Kasumi-1 (cell line): ENCODE results near the gene SNX19.
"Not testable (repeated sequence)": the region's sequence is repeated elsewhere in the genome, so short reads cannot be mapped to it uniquely, and the experiment has no call there.

ENCODE experiments used
- DNase-seq, 2 experiments: peaks; one replicate each; lab custom pipeline; 2025; lab: John Stamatoyannopoulos, UW

SNX19 gene

DNA sequence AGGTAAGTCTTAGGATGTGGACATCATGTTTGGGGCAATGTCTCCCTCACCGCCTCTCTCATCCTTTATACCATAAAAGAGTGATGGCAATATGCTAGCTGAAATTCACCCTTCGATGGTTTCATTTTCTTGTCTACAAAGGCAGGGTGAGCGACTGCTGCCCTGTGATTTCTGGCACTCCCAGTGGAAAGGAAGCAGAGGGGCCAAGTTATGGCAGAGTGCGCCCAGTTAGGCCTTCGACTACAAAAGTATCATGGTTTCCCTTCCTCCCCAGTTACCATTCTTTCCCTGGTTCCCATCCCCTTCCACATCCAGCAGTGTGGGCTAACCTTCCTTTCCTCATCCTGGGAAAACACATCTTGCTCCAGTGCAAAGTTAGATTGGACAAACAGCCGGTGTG is 43.8 kb downstream of the SNX19 start:
- DNase-seq = no peak

DNA sequence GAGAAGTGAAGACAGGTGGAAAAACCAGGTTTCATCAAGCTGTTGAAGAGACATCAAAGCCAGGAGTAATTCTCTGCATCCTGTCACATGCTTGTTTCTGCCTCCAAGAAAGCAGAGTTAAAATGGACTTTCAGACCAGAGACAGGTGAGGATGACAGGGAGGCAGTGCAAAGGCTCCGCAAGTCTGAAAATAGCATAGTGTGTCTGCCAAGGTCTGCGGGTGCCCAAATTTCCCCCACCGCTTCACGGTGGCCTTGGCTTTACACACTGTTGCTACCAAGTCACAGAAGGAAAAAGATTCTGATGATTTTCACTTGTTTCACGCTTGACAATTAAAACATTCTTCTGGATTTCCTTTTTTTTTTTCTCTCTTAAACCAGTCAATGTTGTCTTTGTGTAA is 44.2 kb downstream of the SNX19 start:
- DNase-seq = no peak

DNA sequence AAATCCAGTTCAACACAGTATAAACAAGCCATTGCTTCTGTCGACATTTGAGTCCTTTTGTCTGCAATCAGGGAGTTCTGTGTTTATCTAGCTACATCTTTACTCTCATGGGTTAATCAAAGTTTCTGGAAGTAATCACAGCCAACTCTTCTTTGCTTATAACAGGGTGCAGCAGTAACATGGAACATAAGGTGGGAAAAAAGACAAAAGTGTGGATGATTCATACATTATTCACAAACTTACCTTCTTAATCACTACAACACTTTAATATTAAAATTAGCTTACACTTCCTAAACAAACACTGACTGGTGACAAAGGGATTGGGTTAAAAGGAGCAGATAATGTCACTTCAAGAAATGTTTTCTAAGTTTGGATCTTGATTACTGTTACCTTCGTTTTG is 44.7 kb downstream of the SNX19 start:
- DNase-seq = no peak

DNA sequence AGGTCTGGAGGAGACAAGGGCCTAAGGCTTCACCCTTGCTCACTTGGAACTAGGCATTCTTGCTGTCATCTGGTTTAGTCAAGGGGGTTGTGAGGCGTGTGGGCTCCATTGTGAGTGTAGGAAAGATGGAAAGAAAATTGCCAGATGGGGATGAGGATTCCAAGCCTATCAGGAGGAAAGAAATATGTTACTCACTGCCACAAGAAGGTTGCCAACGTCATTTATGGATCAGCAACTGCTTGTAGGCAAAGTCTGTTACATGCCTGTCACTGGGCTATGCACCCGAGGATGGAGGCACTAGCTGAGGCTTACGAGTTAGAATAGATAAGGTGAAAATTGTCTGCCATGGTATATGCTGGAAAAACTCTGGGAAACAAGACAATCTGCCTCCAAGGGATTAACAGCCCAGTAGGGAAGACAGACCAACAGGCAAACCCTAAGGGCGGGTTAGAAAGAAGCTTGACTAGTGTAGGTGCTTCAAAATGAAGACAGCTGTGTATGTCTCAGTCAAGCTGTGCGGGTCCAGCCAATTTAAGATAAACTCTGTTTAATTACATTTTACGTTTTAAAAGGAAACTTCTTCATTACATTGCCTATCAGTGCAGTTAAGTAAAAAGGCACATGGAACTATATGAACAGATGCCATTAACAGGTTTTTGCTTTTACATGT is 47.4 kb downstream of the SNX19 start:
- no peak for DNase-seq

DNA sequence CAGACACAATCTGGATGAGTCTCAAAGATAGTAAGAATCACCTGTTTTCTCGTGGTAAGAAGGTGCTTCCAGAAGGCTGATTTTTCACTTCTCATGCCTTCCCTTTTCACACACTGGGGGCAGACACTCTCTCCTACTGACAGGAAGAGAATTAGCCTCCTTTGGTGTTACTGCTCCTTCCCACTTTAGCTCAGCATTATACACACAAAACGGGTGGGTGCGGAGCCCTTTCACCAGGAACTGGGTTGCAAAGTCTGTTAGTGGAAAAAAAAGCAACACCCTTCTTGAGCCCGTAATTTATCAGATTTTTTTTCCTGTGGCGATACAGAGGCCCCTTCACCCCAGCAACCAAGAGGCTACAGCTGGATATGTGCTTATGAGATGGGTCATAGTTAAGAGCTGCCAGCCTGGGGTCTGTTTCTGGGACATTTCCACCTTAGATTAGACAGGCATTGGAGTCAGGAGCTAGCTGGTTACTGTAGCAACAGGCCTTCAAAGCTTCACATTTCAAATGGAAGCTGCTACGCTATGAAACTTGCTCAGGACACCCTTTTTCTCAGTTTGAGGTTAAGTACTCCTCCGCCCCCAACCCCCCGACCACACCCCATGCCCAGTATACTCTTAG is 48.1 kb downstream of the SNX19 start:
- no peak for DNase-seq

DNA sequence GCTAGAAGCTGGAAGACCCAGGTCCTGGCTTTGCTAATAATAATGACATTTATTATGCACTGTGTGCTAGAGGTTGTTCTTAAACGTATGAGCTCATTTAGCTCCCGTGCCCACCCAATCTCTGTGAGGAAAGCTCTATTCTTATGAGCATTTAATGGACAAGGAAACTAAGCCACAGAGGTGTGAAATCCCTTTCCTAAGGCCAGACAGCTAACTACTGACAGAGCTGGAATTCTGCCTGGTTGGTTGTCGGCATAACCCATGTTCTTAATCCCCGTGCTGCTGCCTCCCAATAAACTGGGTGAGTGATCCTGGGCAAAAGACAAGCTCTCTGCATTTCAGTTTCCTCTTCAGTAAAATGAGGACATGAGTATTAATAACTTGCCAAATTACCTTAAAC is 49.4 kb downstream of the SNX19 start:
- no peak for DNase-seq

DNA sequence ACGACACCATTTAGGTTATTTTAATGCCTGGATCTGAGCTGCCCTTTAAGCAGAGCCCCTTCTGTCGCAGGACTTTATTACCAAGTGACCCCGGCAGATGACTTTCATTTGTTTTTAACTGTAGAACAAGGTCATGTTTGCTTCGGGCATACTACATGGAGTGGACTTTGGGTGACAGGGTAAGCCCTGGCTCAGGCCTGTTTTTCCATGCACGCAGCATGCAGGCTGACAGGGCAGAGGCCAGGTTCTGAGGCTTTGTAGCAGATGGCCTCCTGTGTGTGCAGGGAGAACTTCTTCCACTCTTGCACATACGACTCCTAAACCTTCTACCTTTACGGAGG is 50.5 kb downstream of the SNX19 start:
- no peak for DNase-seq

DNA sequence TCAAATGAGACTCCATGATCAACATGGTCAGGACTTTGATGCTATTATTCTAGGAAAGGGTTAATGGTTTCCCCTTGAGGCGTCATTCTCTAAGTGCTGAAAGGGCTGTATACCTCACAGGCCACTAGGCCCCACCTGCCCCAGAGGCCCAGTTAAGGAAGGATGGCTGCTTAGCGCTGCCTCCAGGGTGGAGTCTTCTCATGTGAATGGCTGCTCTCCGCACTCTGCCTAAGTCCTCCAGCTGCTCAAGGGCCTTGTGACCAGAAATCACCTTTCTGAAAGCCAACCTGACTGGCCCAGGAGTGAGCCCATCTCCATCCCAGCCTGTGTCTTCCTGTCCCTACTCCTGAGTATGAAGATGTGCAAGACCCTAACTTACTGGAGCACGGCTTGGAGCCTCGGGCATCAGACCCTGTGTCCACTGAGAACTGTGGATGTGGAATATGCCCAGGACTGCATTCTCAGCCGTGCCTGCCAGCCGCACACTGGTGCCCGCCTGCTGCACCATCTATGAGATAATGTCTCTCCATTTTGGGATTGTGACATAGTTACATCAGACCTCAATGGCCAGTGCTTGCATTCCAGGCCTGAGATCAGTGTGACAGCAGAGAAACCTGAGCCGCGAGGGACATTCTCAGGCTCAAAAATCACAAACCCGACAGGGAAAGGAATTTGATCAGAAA is 51.0 kb downstream of the SNX19 start:
- no peak for DNase-seq

DNA sequence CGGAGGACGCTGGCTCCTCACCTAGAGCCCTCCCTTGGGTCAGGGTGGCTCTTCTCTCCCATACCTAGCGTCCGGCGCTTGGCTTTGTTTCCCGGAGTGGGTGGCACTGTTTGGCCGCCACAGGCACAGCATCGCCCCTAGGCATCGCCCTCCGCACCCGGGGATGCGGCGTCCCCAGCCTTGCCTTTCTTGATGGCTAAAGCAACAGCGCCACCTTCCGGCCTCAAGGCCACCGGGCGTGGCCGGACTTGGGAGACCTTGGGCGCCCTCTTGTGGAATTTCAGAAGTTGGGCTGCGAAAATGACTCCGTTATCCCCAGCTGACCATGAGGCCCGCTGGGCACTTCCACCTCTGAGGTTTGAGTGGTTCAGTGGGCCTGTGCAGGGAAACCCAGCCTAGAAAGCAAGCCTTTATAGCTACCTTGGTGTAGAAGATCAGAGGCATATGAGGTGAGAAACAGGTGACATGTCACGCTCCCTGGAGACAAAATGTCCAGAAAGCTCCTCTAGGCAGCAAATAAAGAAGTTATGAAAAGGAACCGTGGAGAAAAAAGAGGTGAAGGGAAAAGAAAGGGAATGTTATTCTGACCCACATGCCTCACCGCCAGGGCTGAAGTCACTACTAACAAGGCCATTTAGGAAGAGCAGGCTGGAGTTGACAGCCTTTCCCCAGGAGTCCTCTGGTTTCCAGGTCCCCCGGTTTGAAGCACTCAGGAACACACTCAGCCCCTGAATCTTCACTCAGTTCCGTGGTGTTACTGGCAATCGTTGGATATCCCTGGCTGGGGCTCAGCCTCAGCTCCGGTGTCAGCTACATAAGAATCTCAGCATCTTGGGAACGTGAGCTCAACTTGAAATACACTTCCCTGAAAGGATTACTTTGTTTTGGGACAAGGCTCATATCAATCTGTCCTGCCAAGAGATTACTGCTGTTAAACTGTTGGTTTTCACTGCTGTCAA is 54.1 kb downstream of the SNX19 start:
- peak; percentile 74 to 76 for DNase-seq

DNA sequence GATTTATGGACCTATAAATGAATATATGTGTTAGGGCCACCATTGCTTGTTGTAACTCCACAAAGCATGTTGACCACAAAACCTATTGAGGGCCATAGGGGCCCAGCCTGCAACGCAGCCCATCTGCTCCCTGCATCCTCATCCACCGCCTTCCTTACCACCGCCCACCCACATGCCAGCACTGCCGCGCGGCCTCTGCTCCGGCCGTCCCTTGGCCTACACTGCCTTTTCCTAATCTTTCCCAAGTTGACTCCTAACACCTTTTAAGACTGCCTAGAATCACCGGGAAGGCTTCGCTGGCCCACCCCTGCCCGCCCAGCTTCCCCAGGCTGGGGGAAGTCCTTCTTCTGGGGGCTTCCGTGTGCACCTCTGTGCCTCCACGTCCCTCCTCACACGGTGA is 55.0 kb downstream of the SNX19 start:
- DNase-seq = no peak

DNA sequence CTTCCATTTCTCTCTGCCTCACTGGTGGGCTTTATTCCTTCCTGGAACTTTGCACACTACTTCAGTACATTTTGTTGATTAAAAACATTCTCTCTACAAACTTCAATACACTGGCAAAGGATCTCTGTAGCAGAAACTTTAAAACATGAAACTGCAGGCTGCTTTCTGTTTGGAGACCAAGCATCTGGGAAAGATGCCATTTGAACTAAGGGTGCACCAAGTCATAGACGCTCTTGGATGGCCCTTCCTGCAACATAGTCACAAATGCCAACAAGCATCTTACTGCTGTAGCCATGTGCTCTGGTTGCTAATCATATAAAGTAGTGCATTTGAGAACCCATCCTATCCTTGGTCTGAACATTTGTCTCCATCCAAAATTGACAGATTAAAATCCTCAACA is 56.4 kb downstream of the SNX19 start:
- DNase-seq = no peak

DNA sequence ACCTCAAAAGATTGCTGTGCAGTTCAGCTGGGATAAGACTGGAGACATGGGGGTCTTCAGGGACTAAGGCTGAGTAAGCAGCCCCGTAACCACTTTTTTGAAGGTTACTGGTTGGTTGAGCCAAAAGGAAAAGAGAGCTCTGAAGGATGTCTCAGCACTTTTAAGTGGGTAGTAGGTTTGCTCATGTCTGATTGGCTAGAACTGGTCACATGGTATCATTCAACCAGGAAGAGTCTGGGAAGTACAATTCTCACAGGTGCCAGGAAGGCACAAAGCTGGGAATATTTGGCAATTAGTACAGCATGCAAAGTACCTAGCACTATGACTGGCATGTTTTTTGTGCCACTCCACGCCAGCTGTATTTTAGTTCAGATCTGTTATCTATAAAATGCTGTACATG is 58.1 kb downstream of the SNX19 start:
- DNase-seq = no peak

DNA sequence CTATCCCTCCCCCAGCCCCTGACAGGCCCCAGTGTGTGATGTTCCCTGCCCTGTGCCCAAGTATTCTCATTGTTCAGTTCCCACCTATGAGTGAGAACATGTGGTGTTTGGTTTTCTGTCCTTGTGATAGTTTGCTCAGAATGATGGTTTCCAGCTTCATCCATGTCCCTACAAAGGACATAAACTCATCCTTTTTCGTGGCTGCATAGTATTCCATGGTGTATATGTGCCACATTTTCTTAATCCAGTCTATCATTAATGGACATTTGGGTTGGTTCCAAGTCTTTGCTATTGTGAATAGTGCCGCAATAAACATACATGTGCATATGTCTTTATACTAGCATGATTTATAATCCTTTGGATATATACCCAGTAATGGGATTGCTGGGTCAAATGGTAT is 60.6 kb downstream of the SNX19 start:
- not testable (repeated sequence) for DNase-seq

DNA sequence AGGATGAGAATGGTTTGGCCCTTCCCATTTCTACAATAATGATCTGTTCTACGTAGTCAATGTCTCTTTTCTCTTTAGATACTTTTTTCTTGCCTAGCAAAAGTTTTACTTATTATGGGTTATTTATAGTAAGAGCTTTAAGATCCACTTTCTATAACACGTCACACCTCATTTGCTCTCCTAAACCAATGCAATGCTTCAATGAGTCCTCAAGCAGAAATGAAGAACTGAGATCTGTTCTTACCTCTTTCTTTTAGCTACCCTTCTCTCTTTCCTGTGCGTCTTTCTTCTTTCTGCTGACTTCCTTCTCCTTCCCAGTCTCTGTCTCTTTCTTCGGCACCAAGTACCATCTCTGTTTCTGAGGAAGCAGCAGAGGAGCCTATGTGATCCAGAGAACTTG is 61.8 kb downstream of the SNX19 start:
- DNase-seq = no peak

DNA sequence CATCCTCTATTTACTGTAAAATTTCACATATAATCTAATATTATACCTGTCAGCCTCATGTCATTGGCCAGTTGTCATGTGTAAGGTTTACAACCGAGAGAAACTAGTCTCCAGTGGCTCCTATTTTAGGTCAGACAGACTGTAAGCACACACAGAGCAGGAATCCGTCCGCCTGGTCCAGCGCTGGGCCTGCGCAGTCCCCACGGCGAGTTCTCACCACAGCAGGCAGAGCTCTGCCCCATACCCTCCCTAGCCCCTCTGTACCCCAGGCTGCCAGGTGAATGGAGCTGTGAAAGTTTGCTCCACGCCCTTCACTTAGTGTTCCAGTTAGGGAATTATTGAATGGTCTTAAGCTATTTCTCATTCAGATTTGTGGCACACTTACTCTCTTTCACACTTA is 63.7 kb downstream of the SNX19 start:
- DNase-seq = no peak

DNA sequence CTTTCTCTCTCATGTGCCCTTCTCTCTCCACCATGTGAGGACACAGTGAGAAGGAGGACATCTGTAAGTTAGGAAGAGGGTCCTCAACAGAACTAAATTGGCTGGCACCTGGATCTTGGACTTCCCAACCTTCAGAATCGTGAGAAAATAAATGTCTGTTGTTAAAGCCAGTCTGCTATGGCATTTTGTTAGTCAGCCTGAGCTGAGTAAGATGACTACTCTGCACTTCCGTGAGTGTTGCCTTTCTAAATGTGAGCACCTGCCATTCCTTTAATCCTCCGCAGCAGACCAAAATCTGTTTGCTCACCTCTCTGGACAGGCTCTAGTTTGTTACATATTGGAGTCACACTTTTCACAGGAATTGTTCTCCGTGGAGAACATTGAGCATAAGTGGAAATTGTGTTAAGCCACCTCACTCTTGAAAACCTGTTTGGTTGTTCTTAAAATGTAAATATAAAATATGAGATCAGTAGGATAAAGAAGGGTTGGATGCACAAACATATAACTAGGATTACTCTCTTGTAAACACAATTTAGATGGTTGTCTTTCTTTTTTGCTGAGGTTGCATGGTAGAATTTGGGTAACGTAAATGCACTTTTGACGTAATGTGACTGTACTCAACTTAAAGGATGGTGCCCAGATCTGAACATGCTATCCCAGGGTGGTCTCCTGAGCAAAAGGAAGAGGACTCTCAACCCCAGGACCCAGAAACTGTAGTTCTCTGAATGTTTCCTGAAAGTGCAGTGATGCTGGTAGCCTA is 65.9 kb downstream of the SNX19 start:
- no peak for DNase-seq

DNA sequence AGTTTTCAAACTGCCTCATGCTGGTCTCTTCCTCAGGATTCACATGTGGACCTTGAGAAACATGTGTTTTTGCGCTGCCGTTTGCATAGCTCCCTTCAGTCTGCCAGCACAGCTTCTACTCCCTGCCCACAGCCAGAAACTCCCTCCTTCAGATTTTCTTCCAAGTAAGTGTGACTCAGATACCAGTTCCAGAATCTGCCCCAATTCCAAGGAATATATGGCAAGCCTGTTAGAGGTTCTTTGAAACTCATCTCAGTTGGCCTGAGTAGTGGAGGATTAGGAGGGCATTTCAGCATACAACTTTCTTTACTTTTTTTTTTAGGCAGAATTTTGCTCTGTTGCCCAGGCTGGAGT is 67.1 kb downstream of the SNX19 start:
- no peak for DNase-seq

DNA sequence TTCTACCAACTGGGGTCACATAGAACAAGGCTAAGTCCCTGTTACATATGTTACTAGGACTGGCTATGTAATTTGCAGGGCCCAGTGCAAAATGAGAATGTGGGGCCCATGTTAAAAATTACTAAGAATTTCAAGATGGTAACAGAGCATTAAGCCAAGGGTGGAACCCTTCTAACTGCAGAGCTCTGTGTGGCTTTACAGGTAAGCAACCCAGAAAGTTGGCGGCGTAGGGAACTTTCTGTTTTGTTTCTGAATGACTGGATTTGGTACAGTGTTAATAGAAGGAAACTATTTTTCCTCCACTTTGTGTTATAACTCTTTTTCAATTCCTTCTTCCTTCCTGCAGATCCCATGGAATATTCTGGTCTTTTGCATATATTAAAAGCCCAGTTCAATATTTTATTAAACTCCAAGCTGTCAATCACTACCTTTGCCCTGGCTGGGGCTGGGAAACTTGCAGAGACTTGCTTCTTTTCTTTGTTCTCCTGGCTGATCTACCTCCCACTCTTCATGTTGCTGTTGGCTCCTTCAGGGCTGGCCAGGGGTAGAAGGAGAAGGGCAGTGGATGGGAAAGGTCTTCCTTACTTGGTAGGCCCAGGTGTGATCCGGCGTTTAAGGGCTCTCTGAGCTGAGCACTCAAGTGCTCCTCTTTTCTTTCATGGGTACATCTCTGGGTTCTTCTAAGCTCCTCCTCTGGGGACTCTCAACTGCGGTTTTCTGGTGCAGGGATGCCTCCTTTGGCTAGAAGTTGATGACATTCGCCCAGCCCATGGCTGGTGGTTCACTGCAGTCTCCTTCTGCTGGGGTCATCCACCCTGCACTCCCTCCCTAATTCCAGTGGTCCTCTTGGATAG is 67.7 kb downstream of the SNX19 start:
- DNase-seq = no peak

DNA sequence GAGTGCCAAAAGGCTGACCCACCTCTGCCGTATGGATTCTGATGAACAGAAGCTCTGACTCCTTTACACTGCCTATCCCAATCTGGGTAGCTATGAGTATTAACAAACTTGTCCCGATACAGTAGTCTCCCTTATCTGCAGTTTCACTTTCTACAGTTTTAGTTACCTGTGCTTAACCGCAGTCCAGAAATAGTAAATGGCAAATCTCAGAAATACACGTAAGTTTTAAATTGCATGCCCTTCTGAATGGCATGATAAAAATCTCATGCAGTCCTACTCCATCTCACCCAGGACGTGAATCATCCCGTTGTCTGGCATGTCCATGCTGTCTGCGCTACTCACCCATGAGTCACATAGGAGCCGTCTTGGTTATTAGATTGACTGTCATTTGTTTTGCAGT is 68.8 kb downstream of the SNX19 start:
- no peak for DNase-seq

DNA sequence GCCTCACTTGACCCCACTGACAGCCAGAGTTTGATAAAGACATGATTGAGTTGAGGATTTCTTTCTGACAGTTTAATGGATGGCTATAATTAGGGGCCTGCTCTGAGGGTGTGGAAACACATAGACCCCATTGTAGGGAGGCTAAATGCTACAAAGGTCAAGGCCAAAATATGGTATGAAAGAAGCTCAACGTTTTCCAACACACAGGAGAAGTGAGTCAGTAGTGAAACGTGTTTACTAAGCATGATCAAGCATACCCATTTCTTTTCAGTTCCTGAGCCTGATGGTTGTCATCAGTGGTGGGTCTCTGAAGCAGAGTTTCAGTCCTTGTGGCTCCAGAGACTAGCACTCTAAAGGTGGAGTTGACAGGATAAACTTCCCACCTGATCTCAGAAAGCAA is 69.7 kb downstream of the SNX19 start:
- no peak for DNase-seq

DNA sequence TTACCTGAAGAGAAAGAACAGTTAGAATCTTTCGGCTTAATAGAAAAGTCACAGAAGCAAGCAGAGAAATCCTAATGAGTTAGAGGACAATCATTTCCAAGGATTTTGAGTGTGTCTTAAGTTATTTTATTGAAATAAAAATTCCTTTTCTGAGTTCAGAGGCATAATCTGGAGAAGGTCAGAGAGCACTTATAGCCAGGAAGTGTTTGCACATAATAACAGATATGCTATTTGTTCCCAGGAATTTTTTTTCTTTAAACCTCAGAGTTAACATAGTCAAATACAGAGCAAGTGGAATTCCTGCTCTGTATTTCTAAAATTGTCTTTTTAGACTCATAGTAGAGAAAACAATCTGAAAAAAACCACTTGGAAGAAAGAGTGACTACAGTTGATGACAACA is 74.3 kb downstream of the SNX19 start:
- DNase-seq = no peak
